ENCODE measurements around the gene COL9A2.

Gene COL9A2

DNA sequence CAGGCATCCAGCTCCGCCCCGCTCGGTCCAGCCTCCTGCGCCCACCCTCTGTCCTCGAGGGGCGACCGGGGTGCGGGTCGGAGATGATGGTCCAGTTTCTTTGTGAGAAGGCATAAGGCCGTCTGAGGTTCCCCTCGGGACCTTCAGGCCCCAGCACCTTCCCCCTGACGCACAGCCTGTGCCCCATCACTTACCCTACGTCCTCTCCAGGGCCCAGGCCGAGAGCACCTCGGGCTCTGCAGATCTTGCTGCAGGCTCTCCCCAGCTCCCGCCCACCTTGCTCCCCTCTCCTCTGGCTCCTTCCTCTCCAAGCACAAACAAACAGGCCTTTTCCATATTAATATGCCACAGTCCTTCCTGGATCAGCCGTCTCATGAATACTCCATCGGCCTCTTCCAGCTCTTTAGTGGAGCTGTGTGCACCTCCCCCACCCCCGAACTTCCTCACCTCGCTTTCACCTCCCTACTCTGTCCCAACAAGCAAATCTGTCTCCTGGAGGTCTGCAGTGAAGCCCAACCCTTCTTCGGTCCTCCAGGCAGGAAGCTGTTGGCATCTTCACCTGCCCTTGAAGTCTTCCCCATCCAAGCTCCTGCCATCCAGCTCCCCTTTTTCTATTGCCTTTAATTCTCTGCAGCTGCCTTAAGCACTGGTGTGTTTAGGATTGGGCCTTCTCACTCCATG is 448 bp upstream of the COL9A2 start:
- DNase-seq, result no peak

DNA sequence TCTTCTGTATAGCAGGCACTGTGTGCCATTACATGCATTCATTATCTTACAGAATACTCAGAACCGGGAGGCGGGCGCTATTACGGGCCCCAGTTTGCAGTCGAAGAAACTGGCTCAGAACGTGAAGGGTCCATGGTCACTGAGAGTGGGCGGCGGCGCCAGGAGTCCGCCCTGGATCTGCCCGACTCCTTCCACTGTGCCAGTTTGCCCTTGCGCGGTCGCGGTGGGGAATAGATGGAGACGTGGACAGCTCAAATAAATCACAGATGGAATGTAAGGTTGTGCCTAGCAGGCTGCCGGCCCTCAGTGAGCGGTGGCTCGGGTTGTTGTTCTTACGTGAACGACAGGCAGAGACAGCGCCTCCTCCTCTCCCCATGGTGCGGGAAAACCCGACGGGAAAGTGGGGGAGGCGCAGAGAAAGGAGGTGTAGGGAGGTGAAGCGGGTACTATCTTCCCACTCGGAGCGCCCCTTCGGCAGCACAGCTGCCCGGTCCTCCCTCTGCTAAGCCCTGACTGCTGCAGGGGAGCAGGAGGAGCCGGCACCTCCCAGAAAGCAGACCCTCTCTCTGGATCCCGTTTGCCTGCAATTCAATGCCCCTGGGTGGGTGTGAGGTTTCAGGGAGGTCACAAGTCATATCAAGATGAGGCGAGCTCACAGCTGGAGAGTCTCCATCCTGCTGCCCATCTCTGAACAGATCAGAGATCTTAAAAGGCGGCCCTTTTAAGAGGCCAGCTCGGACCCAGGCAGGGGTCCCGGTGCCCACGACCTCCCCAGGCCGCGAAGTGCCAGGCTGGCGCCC is 1.1 kb downstream of the COL9A2 start:
- DNase-seq, result peak; percentile 98

- peak; percentile 99 for DNase-seq
Measured at GRCh38 chr1:40315239-40315794, 1.8 kb downstream of the COL9A2 start.

DNA sequence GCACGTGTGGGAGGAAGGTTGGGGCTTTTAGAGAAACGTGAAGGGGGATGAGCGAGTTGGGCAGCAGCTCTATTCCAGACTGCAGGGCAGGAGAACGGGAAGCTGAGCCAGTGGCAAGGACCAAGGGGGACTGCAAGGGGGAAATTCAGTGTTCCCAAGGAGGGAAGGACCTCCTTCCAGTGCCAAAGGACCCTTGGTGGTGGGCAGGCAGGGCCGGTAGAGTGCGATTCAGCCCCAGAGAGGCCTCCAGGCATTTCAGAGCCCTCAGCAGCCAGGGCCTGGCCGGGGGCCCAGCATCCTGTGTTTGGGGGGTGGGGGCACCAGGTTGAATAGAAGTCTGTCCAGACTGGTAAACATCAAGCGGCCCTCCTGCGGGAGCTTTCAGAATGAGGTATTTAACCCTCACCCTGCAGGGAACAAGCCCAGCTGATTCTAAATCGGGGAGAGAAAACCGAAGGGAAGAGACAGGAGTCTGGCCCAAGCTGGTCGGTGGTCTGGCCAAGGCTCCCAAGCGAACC is 2.3 kb downstream of the COL9A2 start:
- no peak for DNase-seq

GRCh38 chr1:40313958-40314720 is 2.9 kb downstream of the COL9A2 start:
- no peak for DNase-seq

DNA sequence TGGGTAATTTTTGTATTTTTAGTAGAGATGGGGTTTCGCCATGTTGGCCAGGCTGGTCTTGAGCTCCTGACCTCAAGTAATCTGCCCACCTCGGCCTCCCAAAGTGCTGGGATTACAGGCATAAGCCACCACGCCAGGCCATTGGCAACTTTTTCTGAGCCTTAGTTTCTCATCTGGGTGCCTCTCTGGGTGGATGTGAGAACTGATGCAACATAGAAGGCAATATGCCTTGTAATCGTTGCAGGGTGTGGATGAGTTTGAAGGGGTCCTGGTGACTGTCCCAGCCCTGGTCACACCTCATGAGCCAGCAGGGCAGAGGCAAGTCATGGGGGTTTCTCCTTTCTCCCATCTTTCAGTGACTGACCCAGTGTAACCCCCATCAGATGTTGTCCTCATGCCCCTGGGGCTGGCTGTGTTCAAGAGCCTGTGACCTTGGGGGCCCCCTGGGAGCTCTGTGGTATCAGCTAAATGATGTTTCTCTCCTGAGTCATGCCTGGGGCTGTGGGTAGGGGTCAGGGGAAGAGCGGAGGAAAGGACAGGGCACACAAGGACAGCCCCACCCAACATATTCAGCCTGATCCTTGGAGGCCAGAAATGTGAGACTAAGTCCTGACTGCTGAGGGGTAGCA is 3.6 kb downstream of the COL9A2 start:
- no peak for DNase-seq

DNA sequence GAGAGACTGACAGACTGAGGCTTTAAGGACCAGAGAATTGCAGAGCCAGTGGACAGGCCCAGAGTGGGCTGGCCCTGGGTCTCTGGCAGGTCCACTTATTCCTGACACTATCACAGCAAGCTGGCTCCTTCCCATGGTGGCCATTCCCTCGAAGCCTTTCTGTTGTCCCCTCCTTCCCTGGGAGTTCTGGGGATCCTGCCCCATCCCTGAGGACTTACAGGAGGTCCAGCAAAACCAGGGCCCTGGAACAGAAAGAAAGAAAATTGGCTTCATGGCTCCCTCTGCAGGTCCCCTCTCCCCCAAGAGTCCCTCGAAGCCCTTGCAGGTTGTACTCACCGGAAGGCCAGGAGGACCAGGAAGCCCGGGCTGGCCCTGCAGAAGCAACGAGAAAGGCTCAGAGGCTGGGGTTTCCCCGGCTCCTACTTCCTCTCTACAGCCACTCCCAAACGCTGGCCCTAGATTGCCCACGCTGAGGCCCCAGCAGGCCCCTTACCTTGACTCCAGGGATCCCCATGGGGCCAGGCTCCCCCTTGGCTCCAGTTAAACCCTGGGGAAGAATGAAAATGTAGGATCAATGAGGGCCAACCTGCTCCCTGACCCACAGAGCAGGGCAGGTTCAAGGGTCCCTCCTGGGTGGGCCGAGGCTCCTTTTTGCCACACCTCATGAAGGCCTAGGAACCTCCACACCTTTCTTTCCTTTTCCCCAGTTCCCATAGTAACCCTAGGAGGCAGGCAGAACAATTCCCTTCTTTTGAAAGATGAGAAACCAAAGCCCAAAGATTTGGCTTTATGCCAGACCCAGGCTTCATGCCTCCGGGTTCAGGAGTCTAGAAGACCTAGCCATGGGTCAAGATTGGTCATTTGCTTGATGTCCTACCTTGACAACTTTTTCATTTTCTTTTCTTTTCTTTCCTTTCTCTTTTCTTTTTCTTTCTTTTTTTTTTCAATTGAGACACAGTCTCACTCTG is 4.6 kb downstream of the COL9A2 start:
- DNase-seq, result peak; percentile 61

DNA sequence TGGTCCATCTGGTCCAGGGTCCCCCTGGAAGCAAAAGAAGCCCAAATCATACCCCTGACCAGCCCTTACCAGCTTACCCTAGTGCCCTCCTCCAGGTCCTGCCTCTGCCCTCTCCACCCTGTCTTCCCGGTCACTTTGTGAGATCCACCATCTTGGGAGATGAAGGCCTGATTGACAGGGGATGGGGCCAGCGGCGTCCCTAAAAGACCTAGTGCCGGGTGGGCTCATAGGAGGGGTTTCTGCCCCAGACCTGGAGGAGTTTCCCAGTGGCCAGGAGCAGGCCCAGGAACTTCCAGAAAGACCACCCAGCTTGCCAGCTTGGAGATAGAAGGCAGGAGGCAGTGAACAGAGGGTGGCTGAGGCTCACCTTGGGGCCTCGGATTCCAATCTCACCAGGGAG is 5.4 kb downstream of the COL9A2 start:
- no peak for DNase-seq

DNA sequence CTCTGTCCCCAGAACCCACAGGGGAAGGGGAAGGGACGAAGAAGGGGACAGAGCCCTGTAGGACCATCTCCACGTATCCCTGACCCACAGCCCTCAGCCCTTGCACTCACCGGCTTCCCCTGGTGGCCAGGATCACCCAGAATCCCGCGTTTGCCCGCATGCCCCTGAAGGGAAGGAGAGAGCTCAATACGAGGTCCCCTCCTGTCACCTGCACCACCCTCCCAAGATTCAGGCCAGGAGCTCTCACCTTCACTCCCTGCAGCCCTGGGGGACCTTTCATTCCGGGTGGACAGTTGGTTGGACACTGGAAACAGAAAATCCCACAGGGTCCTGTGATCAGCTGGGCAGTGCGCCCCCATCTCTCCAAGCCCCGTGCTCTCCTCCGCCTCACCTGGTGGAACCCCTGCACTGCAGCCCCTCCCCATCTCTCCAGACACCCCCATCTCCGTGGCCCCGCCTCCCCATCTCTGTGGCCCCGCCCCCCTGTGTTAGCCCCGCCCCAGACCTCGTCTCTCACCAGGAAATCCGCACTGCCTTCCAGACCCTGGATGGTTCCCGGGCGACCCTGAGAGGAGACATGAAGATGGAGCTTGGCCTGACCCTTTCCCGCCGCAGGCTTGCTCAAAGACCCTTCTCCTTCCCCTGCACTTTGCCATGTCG is 6.0 kb downstream of the COL9A2 start:
- no peak for DNase-seq

DNA sequence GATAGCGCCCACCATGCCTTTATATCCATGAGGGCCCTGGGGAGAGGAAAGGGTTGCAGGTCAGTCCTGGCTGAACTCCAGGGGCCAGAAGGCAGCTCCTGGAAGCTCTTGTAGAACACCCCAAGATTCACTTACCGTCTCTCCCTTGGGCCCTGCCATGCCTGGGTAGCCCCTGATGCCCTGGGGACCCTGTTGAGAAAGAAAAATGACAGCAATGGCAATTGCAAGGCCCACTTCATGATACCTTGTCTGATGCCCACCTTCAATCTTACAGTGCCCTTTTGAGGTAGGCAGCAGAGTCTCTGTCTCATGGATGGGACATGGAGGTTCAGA is 7.0 kb downstream of the COL9A2 start:
- DNase-seq, result no peak

DNA sequence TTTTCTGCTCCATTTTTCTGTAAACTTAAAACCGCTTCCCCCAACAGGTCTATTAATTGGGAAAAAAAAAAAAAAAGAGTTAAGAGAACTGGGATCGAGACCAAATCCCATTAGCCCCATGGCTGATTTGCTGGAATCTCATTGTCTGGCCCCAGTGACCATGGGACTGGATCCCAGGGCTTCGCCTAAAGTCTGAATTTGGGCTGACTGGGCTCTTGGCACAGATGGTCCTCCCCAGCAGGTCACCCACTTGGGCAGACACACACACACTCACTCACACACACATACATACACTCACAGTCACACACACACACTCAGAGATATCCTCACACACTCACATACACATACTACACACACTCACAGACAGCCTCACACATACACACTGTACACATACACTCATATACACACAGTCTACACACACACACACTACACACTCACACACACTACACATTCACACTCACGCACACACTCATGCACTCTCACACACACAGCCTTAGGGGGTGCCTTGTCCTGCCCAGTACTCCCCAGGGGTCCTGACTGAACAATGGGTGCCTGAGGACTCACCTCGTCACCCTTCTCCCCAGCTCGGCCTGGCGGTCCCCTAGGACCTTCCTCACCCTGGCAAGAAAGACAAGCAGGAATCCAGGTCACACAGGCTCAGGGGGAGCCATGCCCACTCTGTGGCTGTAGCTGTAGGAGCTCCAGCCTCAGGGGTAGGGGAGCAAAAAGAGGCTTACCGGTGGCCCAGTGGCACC is 7.5 kb downstream of the COL9A2 start:
- DNase-seq, result no peak

GRCh38 chr1:40308036-40308727 is 8.9 kb downstream of the COL9A2 start:
- no peak for DNase-seq

- DNase-seq, result no peak
Measured at GRCh38 chr1:40307186-40307585, 9.9 kb downstream of the COL9A2 start.

GRCh38 chr1:40306296-40306695 is 10.8 kb downstream of the COL9A2 start:
- DNase-seq, result no peak

- no peak for DNase-seq
Measured at GRCh38 chr1:40305871-40306270, 11.2 kb downstream of the COL9A2 start.

DNA sequence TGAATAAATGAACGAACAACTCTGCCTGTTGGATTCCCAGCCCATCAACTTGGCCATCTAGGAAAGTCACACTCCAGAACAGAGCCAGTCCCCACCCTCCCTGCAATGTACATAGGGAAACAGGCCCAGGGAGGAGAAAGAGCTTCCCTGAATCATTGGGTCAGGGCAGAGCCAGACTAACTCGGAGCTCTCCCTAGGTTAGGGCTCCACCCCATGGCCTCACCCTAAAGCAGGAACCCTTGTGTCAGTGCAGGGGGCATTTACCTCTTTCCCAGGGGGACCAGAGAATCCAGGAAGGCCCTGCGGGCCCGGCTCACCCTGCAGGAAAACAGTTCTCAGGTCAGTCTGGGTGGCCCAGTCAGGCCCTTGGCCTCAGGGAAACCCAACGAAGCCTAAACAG is 11.6 kb downstream of the COL9A2 start:
- DNase-seq, result no peak

DNA sequence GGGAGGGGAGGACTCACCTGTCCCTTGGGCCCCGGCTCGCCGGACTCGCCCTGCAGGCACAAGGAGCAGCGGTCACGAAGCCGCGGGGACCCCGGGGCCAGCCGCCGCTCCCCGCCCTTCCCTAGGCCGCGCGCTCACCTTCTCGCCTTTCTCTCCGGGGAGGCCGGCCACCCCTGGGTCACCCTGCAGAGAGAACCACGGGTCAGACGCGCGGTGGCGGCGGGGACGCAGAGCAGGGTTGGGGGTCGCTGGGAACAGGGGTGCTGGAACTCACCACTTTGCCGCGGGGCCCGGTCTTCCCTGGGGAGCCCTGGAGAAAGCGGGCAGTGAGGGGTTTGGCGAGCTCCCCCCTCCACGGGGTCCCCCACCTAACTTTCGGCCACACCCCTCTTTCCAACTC is 13.3 kb downstream of the COL9A2 start:
- no peak for DNase-seq

- no peak for DNase-seq
Measured at GRCh38 chr1:40303051-40303771, 13.9 kb downstream of the COL9A2 start.

GRCh38 chr1:40302475-40302874 is 14.6 kb downstream of the COL9A2 start:
- DNase-seq, result no peak
